Mucosa of descending colon (tissue), 3 donors: ENCODE measurements around the gene HIPK2. TPM values are rescaled to one million over a fixed set of nuclear protein-coding genes. Genes with fewer than 3 reads are reported as not detected.
A peak's percentile ranks its signal among the peaks of the same experiment; 100 is the strongest.

Experiments used
- ATAC-seq: fragments of 200-7000 bp; cut with Tn5 transposase; one replicate; pipeline ENCODE4 v1.9.1; 2020; ENCODE audit warnings: mild to moderate bottlenecking, moderate library complexity
- DNase-seq, 3 donors: peaks; one replicate each; pipeline ENCODE4 v3.0.0-alpha.2; 2020
- H3K36me3 ChIP-seq: fragments of 200-600 bp; one replicate; pipeline ENCODE4 v1.8.0; 2021; ENCODE audit warnings: low read depth, mild to moderate bottlenecking
- H3K4me1 ChIP-seq: fragments of 200-600 bp; one replicate; pipeline ENCODE4 v1.8.0; 2021; ENCODE audit warnings: low read depth, mild to moderate bottlenecking
- H3K4me3 ChIP-seq: fragments of 200-600 bp; one replicate; pipeline ENCODE4 v1.8.0; 2021; ENCODE audit warnings: mild to moderate bottlenecking
- H3K9me3 ChIP-seq: fragments of 200-600 bp; one replicate; pipeline ENCODE4 v1.8.0; 2021; ENCODE audit warnings: mild to moderate bottlenecking
- intact Hi-C, 2 donors: fragments of 100-400 bp; cut with DNase I in 1 of 2; cut with micrococcal nuclease in 1 of 2; formaldehyde crosslinking; loops; one replicate each; pipeline versions ENCODE4 v1.11.0 to v1.11.1; 2022; cut with DNase I, micrococcal nuclease
- total RNA-seq, 3 donors: library from RNA; stranded (reverse); fragmentation: NEBNext Ultra II Directional in 2 of 3; extraction: Animal tissue kit (Norgen Biotek cat#: 25700) in 2 of 3; gene quantifications; one replicate each; pipeline versions ENCODE4 v1.2.1 to v1.2.4, GENCODE V29; 2021 to 2023
- TF ChIP-seq, protein P1 (sequence below): fragments of 200-600 bp; IDR thresholded peaks from one replicate; pipeline ENCODE4 v1.8.0; 2022; ENCODE audit warnings: antibody characterized with exemption, mild to moderate bottlenecking
- donor health status: DM: no; HTN: no; CAD: no; lungs with moderate emphysema.
- donor health status: DM: no; HTN: no; CAD: no.
- donor health status: DM: no; HTN: yes; CAD: no.

HIPK2 gene
- total RNA-seq, 3 donors from 2014 or later = 29.9 to 63.6 (median 39.9) TPM

DNA sequence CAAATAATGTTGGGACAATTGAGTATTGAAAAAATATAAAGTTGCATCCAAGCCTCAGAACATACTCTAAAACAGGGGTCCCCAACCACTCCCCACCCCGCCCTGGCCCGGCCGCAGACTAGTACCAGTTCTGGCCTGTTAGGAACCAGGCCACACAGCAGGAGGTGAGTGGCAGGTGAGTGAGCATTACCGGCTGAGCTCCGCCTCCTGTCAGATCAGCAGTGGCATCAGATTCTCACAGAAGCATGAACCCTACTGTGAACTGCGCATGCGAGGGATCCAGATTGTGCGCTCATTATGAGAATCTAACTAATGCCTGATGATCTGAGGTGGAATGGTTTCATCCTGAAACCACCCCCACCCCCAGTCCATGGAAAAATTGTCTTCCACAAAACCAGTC, 19.4 kb downstream of the HIPK2 start:
- intact Hi-C loops = no loop called here
- TF ChIP-seq, protein P1, sequence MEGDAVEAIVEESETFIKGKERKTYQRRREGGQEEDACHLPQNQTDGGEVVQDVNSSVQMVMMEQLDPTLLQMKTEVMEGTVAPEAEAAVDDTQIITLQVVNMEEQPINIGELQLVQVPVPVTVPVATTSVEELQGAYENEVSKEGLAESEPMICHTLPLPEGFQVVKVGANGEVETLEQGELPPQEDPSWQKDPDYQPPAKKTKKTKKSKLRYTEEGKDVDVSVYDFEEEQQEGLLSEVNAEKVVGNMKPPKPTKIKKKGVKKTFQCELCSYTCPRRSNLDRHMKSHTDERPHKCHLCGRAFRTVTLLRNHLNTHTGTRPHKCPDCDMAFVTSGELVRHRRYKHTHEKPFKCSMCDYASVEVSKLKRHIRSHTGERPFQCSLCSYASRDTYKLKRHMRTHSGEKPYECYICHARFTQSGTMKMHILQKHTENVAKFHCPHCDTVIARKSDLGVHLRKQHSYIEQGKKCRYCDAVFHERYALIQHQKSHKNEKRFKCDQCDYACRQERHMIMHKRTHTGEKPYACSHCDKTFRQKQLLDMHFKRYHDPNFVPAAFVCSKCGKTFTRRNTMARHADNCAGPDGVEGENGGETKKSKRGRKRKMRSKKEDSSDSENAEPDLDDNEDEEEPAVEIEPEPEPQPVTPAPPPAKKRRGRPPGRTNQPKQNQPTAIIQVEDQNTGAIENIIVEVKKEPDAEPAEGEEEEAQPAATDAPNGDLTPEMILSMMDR = no peak
- Histone ChIP-seq H3K4me3 (no peak overlapping the region), H3K36me3 (no peaks in the 10 kb centered on the region), H3K9me3 (no peaks in the 10 kb centered on the region), H3K4me1 (peaks cover 6% of the 10 kb centered on the region)
- DNase-seq (peak; percentile 57 to 67 (median 66)), ATAC-seq (peak; percentile 58)

DNA sequence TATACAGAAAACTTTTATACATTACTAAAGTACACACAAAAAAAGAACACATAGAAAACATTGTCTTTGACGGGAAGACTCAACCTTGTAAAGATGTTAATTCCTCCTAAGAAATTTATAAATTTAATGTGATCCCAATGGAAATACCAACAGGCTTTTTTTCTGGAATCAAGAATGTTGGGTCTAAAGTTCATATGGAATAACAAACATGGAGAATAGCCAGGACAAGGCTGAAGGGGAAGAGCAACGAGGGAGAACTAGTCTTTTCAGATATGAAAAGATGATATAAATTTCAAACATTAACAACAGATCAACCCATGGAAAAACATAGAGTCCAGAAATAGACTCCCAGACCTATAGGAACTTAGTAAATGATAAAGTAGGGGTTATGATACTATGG, 19.8 kb downstream of the HIPK2 start:
- TF ChIP-seq, protein P1 = no peak
- intact Hi-C loops = no loop called here
- peak; percentile 11 for ATAC-seq

DNA sequence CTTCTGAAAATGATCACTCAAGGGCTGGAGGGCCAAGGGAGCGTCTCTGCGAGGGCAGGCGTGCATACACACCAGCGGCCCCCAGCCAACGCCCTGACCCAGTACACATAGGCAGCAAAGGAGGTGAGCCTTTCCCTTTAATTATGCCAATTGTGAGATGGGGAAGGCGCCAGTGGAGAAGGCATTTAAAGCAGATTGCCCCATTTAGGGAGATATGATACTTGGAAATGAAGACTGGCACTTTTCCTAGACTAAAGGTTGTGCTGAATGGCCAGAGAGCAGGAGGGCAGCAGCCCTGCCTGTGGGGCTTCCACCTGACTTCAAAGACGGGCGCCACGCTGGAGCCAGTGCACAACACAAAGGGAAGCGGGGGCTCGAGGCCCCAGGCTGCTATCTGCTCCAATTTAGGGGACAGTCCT, 24.1 kb downstream of the HIPK2 start:
- intact Hi-C loops = no loop called here
- TF ChIP-seq, protein P1 = no peak
- DNase-seq (peak in 2 of 3 donors; percentile 54 to 69), ATAC-seq (peak; percentile 75)
- Histone ChIP-seq H3K36me3 (no peaks in the 10 kb centered on the region), H3K9me3 (no peaks in the 10 kb centered on the region), H3K4me3 (no peak overlapping the region), H3K4me1 (peaks cover 11% of the 10 kb centered on the region)

More for the DNA sequence above, 19.8 kb downstream of the HIPK2 start:
- DNase-seq = no peak
- Histone ChIP-seq H3K36me3 (no peaks in the 10 kb centered on the region), H3K4me1 (peaks cover 10% of the 10 kb centered on the region), H3K4me3 (no peak overlapping the region), H3K9me3 (no peaks in the 10 kb centered on the region)

GRCh38 chr7:139753081-139753692, 24.6 kb downstream of the HIPK2 start:
- intact Hi-C loops = no loop called here
- TF ChIP-seq, protein P1 = peak; percentile 25
- H3K36me3 ChIP-seq = no peaks in the 10 kb centered on the region
- no peak overlapping the region for H3K4me3 ChIP-seq
- H3K9me3 ChIP-seq = no peaks in the 10 kb centered on the region
- DNase-seq (no peak), ATAC-seq (peak; percentile 85)
- peaks cover 11% of the 10 kb centered on the region for H3K4me1 ChIP-seq

DNA sequence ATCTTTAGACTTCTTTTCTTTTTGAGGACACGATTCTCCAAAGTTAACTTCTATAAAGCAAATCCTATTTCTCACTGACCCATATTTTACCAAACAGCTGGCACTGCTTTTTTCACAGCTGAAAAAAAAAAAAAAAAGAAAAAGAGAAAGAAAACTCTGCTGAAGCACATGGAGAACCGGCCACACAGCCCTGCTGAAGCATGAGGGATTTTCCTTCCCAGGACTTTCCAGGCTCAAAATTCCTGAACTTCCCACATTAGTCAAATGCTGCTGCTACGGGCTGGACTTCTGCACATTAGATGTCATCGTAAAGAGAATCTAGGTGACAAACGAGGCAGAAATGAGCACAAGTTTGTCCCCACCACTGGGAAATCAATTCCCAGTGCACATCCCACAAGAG, 25.2 kb downstream of the HIPK2 start:
- Histone ChIP-seq H3K4me1 (peaks cover 11% of the 10 kb centered on the region), H3K9me3 (no peaks in the 10 kb centered on the region), H3K36me3 (no peaks in the 10 kb centered on the region), H3K4me3 (no peak overlapping the region)
- ATAC-seq (no peak), DNase-seq (no peak)
- intact Hi-C loops = no loop called here
- TF ChIP-seq, protein P1 = no peak

DNA sequence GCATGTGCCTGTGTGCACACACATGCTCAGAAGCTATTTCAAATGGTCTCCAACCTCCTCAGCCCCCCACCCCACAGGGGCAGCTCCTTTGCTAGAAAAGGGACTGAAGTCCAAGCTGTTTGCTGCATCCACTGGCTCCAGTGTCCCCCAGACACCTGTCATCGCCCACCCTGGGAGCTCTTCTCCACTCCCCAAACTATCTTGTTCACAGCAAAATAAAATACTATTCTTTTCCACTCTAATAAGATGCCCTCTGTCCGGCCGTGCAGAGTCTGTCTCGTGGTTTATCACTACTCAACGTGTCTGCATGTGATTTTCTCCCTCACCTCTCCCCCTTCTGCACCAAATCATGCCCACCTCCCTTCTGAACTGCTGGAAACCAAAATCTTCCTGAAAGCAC, 25.6 kb downstream of the HIPK2 start:
- H3K36me3 ChIP-seq = no peaks in the 10 kb centered on the region
- ATAC-seq (no peak), DNase-seq (no peak)
- H3K4me1 ChIP-seq = peaks cover 11% of the 10 kb centered on the region
- intact Hi-C loops = no loop called here
- TF ChIP-seq, protein P1 = no peak
- no peak overlapping the region for H3K4me3 ChIP-seq
- no peaks in the 10 kb centered on the region for H3K9me3 ChIP-seq
